A549 treated with GW870086 at 1 μM for 4 hours (cell line): ENCODE measurements around the gene ABCB1. TPM values are rescaled to one million over a fixed set of nuclear protein-coding genes. Genes with fewer than 3 reads are reported as not detected.

Experiments used
- total RNA-seq: library from RNA; stranded (reverse); fragments of 200-300 nt; extraction: Qiagen RNA extraction; gene quantifications from 5 replicates; pipeline ENCODE4 v1.2.3, GENCODE V29; 2022; ENCODE audit warnings: low read depth

Gene ABCB1
- total RNA-seq = 0.12 to 0.22 TPM (median 0.13 TPM) in 3 of 5 replicates, not detected in the others

DNA sequence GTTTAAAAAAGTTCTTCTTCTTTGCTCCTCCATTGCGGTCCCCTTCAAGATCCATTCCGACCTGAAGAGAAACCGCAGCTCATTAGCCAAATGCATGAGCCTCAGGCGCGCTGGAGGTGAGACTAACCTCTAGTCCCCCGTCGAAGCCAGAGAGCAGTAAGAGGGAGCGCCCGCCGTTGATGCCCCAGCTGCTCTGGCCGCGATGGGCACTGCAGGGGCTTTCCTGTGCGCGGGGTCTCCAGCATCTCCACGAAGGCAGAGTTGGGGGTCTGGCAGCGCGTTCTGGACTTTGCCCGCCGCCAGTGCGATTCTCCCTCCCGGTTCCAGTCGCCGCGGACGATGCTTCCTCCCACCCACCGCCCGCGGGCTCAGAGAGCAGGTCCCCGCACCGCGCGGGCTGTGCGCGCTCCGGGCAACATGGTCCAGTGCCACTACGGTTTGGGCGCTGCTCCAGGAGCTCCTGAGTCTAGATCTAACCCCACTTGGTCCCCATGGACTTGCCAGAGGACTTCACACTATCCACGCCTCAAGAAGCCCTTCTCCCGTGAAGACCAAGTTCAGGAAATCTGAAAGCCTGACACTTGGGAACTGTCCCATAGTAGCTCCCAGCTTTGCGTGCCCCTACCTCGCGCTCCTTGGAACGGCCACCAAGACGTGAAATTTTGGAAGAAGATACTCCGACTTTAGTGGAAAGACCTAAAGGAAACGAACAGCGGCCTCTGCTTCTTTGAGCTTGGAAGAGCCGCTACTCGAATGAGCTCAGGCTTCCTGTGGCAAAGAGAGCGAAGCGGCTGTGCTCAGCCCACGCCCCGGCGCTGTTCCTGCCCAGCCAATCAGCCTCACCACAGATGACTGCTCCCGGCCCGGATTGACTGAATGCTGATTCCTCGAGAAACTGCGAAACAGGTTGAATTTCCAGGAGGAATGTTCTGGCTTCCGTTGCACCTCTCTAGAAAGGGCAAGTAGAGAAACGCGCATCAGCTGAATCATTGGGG lies at the start of gene ABCB1:
Gene ABCB1, minus strand, starts transcription at position 755 of the 995 bp plus-strand sequence. Its CDS starts 700 bp downstream, at position 55.

DNA sequence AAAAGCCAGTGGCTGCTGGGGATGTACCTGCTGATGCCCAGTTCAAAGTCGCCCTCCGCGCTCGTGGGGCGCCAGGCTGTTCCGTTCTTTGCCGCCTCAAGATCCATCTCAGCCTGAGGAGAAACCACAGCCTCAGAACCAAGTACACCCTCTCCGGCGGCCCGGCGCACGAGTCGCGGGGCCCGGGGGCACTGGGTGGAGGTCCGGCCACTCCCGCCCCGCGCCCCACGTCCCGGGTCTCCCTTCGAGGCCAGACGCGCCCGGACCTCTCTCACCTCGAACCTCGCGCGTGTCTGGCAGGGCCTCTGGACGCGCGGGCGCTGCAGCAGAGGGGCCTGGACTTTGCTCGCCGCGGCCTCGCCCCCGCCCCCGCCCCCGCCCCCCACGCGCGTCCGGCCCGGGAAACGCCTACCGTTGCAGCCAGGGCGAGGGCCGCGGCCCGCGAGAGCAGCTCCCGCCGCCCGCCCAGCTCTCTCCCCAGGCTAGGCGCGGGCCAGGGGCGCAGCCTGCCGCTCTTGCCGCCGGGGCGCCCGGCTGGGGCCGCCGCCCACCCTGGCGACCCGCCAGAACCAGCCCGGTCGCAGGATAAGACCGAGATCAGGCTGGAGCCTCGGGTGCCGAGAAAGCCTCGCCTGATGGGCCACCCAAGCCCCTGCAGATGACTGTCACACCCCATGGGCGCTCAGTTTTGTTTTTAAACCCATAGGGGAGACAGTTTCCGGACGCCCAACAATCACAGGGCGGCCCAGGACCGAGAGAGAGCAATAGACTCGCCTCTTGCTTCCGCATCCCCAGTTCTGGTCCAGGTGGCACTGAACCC lies 125.1 kb downstream of the ABCB1 start, which contains the start of gene ABCB4:
Gene ABCB4, minus strand, starts transcription at position 322 of the 820 bp plus-strand sequence. Its CDS starts 215 bp downstream, at position 107.

Other genes with a start within 250 kb of the ABCB1 start
- gene ABCB4, start 125.2 kb downstream of the ABCB1 start, total RNA-seq = 0.03 TPM in 1 of 5 replicates, not detected in the others
- not detected in 5 replicates for gene RUNDC3B, start 27.5 kb upstream of the ABCB1 start, total RNA-seq